ENCODE results near the gene SPRN.

SPRN gene

DNA sequence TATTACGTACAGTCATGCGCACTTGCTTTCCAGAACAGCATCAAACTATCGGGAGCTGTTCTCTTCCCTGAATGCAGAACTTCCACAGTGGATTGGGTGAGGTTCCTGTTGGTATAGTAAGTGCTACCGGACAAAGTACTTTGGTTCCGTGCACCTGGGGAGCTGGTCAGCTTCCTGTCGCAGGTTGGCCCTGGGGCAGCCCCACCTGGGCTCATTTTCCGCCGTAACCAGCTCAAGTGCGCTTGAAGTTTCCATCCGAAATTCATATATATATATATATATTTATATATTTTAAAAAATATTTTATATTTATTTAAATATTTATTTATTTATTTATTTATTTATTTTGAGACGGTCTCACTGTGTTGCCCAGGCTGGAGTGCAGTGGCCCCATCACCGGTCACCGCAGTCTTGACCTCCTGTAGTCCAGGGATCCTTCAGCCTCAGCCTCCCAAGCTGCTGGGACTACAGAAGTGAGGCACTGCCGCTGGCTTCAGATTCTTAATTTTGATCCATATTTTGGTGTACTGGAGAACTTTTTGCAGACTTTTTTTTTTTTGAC lies 35.9 kb upstream of the SPRN start:
- Mint-ChIP-seq H3K9me3 (no peaks in the 10 kb centered on the region), H3K27me3 (no peaks in the 10 kb centered on the region), H3K27ac (no peak overlapping the region), H3K4me3 (no peak overlapping the region), H3K4me1 (no peaks in the 10 kb centered on the region), H3K36me3 (ENCODE audit: low read depth) (no peaks in the 10 kb centered on the region)
- DNase-seq (no peak), ATAC-seq (no peak)

DNA sequence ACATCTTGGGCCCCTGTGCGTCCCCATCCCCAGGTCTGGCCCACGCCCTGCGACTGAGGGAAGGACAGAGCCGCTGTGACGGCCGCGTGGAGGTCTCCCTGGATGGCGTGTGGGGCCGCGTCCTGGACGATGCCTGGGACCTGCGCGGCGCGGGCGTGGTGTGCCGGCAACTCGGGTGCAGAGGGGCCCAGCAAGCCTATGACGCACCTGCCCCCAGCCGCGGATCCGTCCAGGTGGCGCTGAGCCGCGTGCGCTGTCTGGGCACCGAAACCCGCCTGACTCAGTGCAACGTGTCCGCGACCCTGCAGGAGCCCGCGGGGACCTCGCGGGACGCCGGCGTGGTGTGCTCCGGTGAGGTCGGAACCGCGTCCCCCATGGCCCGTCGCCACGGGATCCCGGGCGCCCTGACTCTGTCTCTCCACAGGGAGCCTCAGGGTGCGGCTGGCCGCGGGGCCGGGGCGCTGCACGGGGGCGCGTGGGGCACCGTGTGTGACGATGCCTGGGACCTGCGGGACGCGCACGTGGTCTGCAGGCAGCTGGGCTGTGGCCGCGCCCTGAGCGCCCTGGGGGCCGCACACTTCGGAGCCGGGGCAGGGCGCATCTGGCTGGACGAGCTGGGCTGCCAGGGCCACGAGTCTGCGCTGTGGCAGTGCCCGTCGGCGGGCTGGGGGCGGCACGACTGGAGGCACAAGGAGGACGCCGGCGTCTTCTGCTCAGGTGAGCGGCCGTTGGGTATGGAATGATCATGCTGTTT lies 35.2 kb upstream of the SPRN start:
- DNase-seq (no peak), ATAC-seq (no peak)
- no peaks in the 10 kb centered on the region for H3K9me3 Mint-ChIP-seq
- H3K4me1 Mint-ChIP-seq, result no peaks in the 10 kb centered on the region
- no peaks in the 10 kb centered on the region for H3K36me3 Mint-ChIP-seq (ENCODE audit: low read depth)
- H3K27ac Mint-ChIP-seq, result no peak overlapping the region
- H3K4me3 Mint-ChIP-seq, result no peak overlapping the region
- H3K27me3 Mint-ChIP-seq, result no peaks in the 10 kb centered on the region

DNA sequence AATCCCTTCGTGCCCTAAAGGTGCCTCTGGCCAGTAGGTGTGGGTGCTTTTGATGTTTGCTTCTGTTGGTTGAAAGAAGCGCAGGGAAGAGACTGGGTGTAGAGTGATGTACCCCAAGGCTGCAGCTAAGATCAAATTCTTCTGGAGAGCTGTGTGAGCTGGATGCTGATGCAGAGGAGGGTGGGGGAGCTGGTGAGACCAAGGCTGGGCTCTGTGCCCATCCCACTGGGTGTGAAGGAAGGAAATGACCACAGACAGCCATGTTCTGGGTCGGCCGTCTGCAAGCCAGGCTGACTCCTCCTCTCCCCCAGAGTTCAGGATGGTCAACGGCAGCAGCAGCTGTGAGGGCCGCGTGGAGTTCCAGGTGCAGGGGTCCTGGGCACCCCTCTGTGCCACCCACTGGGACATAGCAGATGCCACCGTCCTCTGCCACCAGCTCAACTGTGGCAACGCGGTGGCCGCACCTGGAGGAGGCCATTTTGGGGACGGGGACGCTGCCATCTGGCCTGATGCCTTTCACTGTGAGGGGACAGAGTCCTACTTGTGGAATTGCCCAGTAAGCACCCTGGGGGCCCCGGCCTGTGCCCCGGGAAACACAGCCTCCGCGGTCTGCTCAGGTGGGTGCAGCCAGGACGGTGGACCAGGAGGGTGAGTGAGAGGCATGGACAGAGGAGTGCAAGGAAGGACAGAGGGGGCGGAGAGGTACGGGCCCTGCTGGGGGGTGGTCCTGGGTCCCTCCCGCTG lies 34.5 kb upstream of the SPRN start:
- DNase-seq, result no peak
- no peak for ATAC-seq
- no peaks in the 10 kb centered on the region for H3K27me3 Mint-ChIP-seq
- no peak overlapping the region for H3K27ac Mint-ChIP-seq
- no peak overlapping the region for H3K4me3 Mint-ChIP-seq
- H3K4me1 Mint-ChIP-seq, result no peaks in the 10 kb centered on the region
- H3K9me3 Mint-ChIP-seq, result no peaks in the 10 kb centered on the region
- no peaks in the 10 kb centered on the region for H3K36me3 Mint-ChIP-seq (ENCODE audit: low read depth)

DNA sequence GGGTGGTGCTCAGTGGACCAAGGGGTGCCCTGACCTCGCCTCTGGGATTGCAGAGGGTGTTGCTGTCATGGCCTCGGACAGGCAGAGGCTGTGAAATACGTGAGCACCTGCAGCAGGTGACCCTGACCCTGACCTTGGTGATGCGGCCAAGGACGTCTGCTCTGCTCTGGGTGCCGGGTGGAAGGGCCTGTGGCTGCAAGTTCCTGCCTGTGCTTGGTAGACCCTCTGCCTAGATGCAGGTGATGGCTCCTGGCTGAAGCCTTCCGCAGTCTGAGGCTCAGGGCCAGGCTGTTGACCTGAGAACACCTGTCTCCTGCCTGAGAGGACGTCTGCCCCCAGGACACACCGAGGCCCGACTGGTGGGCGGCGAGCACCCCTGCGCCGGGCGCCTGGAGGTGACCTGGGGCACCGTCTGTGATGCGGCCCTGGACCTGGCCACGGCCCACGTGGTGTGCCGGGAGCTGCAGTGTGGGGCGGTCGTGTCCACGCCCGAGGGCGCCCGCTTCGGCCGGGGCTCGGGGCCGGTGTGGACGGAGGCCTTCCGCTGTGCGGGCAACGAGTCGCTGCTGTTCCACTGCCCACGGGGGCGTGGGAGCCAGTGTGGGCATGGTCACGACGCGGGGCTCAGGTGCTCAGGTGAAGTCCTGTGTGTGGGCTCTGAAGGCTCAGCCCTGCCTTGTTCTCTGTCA lies 33.7 kb upstream of the SPRN start:
- no peaks in the 10 kb centered on the region for H3K4me1 Mint-ChIP-seq
- H3K9me3 Mint-ChIP-seq, result no peaks in the 10 kb centered on the region
- ATAC-seq (no peak), DNase-seq (no peak)
- H3K27me3 Mint-ChIP-seq, result peaks cover under 1% of the 10 kb centered on the region
- H3K36me3 Mint-ChIP-seq (ENCODE audit: low read depth), result no peaks in the 10 kb centered on the region
- H3K27ac Mint-ChIP-seq, result no peak overlapping the region
- H3K4me3 Mint-ChIP-seq, result no peak overlapping the region

DNA sequence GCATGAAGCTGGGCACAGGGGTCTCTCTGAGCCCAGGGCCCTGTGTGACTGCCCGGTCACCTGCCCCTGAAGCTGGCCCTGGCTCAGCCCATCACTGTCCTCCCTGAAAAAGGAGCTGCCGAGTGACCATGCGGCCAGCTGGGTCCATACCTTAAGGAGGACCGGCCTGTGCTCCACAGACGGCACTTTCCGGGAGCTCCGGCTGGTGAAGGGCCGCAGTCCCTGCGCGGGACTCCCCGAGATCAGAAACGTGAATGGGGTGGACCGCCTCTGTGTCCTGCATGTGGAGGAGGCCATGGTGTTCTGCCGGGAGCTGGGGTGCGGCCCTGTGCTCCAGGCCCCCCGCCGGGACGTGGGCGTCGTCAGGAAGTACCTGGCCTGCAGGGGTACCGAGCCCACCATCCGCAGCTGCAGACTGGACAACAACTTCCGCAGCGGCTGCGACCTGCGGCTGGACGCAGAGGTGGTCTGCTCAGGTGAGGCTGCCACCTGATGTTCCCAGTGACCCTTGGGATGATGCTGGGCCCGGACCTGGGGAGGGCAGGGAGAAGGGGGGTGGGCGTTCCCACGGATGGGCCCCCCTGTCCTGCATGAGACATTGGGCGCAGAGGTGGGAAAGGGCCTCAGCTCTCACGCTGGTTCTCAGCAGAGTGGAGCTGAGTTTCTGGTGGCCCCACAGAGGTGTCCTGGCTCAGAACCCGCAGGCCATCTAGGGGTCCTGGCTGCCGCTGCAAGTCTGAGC lies 32.8 kb upstream of the SPRN start:
- Mint-ChIP-seq H3K27ac (no peak overlapping the region), H3K4me3 (no peak overlapping the region), H3K27me3 (peaks cover 2% of the 10 kb centered on the region), H3K36me3 (ENCODE audit: low read depth) (no peaks in the 10 kb centered on the region), H3K9me3 (no peaks in the 10 kb centered on the region), H3K4me1 (no peaks in the 10 kb centered on the region)
- no peak for ATAC-seq
- no peak for DNase-seq

DNA sequence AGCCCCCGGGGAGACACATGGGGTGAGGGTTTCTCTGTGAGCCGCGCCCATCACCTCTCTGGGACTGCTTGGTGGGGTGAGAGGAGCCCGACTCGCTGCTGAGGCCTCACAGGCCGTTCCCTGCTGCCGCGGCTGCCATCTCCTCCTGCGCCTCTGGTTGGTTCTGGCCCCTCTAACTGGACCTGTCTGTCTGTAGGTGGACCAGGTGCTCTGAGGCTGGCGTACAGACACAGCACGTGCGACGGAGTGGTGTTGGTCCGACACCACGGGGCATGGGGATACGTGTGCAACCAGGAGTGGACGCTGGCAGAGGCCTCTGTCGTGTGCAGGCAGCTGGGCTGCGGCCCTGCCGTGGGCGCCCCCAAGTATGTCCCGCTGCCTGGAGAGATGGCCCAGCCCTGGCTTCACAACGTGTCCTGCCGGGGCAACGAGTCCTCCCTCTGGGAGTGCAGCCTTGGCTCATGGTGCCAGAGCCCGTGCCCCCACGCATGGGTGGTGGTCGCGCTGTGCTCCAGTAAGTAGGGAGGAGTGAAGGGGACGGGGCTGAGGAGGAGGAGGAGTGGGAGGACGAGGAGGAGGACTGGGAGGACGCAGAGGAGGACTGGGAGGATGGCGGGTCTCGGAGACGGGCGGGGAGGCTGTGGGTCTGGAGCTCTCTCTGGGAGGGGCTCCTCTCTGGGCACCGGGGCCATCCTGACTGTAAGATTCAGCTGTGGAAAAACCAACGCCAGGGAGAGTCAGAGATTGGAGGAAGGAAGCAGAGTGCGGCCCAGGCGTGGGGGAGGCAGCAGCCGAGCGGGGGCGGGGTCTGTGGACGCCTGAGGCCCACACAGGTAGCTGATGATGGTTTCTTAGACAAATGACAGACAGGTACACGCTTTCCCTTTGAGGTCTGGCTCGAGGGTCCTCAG lies 31.9 kb upstream of the SPRN start:
- ATAC-seq (no peak), DNase-seq (no peak)
- H3K4me3 Mint-ChIP-seq, result no peak overlapping the region
- H3K27ac Mint-ChIP-seq, result no peak overlapping the region
- peaks cover 2% of the 10 kb centered on the region for H3K27me3 Mint-ChIP-seq
- no peaks in the 10 kb centered on the region for H3K36me3 Mint-ChIP-seq (ENCODE audit: low read depth)
- H3K4me1 Mint-ChIP-seq, result no peaks in the 10 kb centered on the region
- H3K9me3 Mint-ChIP-seq, result no peaks in the 10 kb centered on the region

DNA sequence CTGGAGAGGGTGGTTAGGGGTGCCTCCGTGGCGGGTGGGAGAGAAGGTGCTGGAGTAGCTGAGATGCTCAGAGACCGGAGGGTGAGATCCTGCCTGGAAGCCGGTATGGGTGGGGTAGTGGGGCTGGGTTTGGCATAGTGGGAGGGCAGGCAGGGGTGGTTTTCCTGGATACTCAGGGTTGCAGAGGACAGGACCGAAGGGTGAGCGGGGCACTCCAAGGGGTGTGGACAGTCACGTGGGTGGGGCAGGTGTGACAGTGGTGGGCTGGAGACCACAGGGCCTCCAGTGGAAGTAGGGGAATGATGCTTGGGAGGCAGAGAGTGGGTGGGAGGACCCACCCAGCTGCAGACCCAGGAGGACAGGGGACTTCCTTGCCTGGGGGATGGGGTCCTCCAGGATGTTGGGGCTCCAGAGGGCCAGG lies 31.2 kb upstream of the SPRN start:
- no peak overlapping the region for H3K4me3 Mint-ChIP-seq
- no peaks in the 10 kb centered on the region for H3K9me3 Mint-ChIP-seq
- no peak for ATAC-seq
- H3K27ac Mint-ChIP-seq, result no peak overlapping the region
- H3K36me3 Mint-ChIP-seq (ENCODE audit: low read depth), result no peaks in the 10 kb centered on the region
- H3K27me3 Mint-ChIP-seq, result peaks cover 2% of the 10 kb centered on the region
- no peak for DNase-seq
- H3K4me1 Mint-ChIP-seq, result no peaks in the 10 kb centered on the region

DNA sequence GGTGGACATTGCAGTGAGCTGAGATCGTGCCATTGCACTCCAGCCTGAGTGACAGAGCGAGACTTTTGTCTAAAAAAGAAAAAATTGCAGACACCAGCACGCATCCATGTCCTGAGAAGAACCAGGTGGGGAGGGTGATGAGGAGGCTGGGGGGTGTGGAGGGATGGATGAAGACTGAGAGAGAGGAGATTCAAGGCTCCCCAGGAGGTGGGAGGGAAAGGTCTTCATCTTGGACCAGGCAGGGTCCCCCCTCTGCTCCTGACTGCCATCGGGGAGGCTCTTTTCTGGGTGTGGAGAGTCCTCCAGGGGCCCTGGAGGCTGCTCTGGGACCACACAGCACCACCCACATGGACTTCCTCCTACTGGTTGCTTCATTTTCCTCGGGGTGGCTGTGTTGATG lies 30.8 kb upstream of the SPRN start:
- ATAC-seq (no peak), DNase-seq (no peak)
- Mint-ChIP-seq H3K27ac (no peak overlapping the region), H3K4me3 (no peak overlapping the region), H3K36me3 (ENCODE audit: low read depth) (no peaks in the 10 kb centered on the region), H3K27me3 (peaks cover 2% of the 10 kb centered on the region), H3K9me3 (no peaks in the 10 kb centered on the region), H3K4me1 (no peaks in the 10 kb centered on the region)

DNA sequence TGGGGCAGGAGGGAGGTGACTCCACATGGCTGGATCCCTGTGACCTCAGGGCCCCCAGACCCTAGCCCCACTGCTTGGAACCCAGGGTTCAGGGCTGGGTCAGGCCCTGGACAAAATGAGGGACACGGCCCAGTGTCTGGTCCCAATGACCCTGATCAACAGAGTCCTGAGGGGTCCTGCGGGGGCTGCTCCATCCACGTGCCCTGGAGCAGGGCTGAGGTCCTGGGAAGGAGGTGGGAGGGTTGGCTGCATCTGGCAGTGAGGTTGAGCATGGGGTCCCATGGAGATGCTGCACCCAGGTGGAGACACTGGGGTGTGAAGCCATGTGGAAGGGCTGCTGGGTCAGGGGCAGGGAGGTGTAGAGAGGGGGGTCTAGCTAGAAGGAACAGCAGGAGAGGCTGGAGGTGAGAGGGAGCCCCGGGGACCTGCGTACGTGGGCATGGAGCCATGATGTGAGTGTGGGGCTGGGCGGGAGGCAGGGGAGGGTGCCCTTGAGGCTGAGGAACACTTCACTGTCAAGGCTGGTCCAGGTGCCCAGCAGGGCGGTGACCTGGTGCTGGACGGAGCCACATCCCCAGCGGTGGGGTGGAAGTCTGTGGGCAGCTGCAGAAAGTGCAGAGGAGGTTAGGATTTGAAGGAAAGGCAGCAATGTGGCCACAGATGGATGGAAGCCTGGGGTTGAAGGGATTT lies 29.9 kb upstream of the SPRN start:
- Mint-ChIP-seq H3K27me3 (peaks cover 2% of the 10 kb centered on the region), H3K4me1 (no peaks in the 10 kb centered on the region), H3K9me3 (peaks cover 6% of the 10 kb centered on the region), H3K36me3 (ENCODE audit: low read depth) (no peaks in the 10 kb centered on the region), H3K4me3 (peak overlapping the region; percentile 41), H3K27ac (no peak overlapping the region)
- no peak for ATAC-seq
- DNase-seq, result no peak

DNA sequence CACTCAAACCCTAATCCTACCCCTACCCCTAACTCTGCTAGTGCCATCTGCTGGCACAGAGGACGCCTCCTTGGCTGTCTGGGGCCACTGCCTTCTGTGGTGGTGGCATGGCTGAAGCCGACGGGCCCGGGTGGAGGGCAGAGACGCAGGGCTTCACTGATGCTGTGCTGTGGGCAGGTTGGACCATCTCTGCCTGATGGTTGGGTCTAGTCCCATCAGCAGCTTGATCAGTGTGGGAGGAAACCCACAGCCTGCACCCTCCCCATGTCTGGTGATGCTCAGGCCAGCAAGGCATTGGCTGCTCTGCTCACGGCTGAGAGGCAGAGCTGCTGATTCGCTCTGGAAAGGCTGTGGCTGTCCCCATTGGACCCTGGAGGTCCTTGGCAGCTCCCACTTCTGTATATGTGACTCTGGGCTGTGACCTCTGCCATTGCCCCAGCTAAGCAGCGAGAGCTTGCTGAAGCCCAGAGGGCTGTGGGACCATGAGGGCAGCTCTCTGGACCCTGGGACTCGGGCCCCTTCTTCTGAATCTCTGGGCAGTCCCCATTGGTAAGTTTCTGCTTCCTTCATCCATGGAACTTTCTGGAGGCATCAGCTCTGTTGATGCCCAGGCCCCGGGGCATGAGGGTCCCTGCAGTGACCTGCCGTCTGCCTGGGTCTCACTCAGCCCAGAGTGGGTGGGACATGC lies 29.2 kb upstream of the SPRN start, which contains the start of gene SCART1:
TSS of gene SCART1 (plus strand) at position 430 of the 688 bp plus-strand sequence. CDS start at position 483, 53 bp downstream.
- Mint-ChIP-seq H3K4me1 (no peaks in the 10 kb centered on the region), H3K27me3 (peaks cover 2% of the 10 kb centered on the region), H3K27ac (no peak within 1 kb of the TSS), H3K4me3 (peak within 1 kb of the TSS; percentile 41), H3K9me3 (peaks cover 11% of the 10 kb centered on the region), H3K36me3 (ENCODE audit: low read depth) (peaks cover 1% of the 10 kb centered on the region)
- ATAC-seq (peak; percentile 66), DNase-seq (no peak)

DNA sequence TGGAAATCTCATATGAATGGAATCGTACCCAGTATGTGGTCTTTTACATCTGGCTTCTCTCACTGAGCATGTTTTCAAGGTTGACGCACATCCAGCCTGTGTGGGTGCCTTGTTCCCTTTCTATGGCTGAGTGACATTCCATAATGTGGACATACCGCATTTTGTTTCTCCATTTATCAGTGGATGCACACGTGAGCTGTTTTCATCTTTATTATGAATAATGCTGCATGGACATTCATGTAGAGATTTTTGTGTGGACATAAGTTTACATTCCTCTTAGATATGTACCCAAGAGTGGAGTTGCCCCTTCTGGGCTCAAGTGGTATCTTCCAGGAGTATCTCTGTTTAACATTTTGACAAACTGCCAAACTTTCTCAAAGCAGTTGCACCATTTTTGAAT lies 28.0 kb upstream of the SPRN start:
- H3K4me1 Mint-ChIP-seq, result no peaks in the 10 kb centered on the region
- H3K27me3 Mint-ChIP-seq, result peaks cover 2% of the 10 kb centered on the region
- DNase-seq (no peak), ATAC-seq (no peak)
- H3K27ac Mint-ChIP-seq, result no peak overlapping the region
- H3K36me3 Mint-ChIP-seq (ENCODE audit: low read depth), result peaks cover 13% of the 10 kb centered on the region
- no peak overlapping the region for H3K4me3 Mint-ChIP-seq
- peaks cover 22% of the 10 kb centered on the region for H3K9me3 Mint-ChIP-seq

DNA sequence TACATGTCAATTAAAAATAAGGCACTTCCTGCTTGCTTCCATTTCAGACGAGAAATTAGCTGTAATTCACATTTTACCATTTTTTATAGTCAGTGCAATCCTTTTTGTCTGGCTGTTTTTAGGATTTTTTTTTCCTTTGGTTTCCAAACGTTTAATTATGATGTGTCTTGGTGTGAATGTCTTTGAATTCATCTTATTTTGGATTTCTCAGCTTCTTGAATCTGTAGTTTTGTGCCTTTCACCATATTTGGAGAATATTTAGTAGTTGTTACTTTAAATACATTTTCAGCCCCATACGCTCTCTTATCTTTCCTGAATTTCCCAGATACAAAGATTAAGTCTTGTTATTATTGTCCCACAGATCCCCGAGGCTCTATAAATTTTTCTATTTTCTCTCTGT lies 26.9 kb upstream of the SPRN start:
- Mint-ChIP-seq H3K36me3 (ENCODE audit: low read depth) (peaks cover 21% of the 10 kb centered on the region), H3K27ac (no peak overlapping the region), H3K27me3 (peaks cover 2% of the 10 kb centered on the region), H3K4me3 (no peak overlapping the region), H3K9me3 (peaks cover 31% of the 10 kb centered on the region), H3K4me1 (no peaks in the 10 kb centered on the region)
- ATAC-seq (no peak), DNase-seq (no peak)

Data from activated naive CD8-positive, alpha-beta T cell treated with anti-CD3 and anti-CD28 coated beads, Interleukin-2, amount 50 U/mL, for 24 hours (primary cell).